Eye (tissue), 1 donor: ENCODE data around the gene HOXC10.

Source experiments
- DNase-seq: peaks from one replicate; pipeline ENCODE4 v3.0.0-alpha.2; 2015

The HOXC10 gene

DNA sequence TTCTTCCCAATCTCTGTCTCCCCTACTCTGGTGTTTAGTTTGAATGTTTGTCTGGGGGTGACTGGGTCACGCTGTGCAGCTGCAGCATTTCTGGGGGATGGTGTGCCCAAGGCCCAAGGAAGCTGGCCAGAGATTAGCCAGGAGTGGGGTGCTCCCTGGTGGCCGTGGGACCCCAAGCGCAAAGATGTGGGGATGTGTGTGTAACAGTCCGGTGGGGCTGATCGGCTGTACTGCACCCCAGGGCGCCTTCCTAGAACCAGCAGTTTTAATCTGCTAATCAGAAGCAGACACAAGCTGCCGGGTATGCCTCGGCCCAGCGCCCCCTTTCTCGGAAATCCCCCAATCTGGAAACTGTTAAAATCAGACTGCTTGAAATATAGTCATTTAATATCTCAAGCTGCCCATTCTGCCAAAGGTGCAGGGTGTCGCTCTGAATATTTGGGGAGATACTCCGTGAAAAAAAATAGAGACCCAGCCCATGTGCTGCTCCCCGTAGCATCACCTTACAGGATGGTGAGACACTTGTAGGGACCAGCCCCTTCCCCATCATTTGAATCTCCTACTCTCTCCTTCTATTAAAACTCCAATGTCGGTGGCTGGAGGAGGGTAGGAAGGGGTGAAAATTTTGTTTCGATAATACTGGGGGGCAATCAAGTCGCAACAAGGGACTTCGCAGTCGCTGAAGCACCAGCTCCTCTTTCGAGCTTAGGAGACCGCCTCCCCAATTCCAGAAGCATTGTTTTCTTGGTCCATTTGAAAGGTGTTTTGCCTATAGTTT, 19.3 kb downstream of the HOXC10 start:
- no peak for DNase-seq

DNA sequence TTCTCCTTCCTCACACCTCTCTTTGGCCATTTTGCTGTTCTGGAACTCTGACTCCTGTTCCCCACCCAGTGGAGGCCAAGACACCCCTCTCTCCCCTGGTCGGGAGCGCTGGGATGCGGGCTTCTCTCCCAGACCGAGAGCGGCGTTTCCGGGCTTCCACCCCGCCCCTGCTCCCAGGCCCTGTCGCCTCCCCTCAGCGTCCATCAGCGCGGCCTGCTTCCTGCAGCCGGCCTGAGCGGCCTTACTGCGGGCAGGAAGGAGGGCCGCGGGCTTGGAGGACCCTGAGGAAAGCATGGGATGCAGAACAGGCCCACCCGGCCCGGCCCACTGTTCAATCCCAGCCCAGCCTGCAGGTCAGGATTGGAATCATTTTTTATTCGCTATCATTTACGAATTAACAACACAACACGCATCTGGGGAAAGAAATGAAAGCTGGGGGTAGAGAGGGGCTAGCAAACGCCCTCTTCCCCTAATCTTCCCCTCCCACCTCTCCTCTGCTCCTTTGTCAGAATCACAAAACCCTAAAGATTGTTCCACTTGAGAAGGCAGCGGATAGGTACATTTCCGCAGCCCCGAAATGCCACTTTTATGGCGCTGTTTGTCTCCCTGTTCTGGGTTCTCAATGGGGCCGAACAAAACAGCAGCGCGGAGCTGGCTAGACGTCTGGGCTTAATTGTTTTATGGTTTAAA, 20.0 kb downstream of the HOXC10 start:
- DNase-seq, result no peak

DNA sequence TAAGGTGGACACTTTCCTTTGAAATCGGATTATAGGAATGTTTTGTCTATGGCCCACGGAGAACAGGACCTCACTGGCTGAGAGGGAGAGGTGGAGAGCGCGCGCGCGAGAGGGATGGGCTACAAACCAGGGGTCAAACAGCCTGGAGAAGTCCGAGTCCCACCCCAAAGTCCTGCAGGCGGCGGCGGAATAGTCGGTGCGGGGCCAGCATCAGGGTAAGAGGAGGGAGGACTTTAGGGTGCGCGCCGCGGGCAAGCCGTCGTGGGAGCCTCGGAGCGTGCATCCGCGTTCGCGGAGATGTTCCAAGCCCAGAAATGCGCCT, 20.5 kb downstream of the HOXC10 start:
- DNase-seq, result no peak

DNA sequence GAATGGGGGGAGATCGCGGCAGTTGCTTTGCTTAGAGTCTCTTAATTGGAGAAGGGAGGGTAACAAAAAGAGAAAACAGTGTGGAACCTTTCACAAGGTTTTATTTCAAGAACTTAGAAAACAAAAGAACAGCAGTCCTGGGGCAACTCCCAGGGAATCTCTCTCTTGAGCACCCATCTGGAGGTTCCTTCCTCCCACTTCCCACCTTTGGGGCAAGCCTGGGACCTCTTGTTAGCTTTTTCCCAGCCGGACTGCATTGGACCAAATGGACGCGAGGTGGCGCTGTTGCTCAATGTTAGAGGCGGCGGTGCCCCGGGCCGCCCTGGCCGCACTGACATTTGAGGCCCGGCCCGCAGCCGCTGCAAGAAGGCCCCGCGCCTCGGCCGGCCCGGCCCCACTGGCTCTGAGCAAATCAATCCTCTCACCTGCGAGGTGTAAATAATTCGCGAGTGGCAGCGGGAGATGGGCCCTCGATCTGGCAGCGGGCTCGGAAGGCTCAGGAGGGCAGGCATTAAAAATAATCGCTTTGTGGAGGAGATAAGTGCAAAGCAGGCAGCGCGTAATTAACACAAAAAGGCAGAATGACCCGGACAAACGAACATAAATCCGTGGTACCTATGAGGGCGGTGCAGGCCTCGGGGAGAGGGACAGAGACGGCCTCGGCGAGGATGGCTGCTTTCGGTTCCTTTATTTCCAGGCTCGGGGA, 21.1 kb downstream of the HOXC10 start:
- DNase-seq, result peak; percentile 97

DNA sequence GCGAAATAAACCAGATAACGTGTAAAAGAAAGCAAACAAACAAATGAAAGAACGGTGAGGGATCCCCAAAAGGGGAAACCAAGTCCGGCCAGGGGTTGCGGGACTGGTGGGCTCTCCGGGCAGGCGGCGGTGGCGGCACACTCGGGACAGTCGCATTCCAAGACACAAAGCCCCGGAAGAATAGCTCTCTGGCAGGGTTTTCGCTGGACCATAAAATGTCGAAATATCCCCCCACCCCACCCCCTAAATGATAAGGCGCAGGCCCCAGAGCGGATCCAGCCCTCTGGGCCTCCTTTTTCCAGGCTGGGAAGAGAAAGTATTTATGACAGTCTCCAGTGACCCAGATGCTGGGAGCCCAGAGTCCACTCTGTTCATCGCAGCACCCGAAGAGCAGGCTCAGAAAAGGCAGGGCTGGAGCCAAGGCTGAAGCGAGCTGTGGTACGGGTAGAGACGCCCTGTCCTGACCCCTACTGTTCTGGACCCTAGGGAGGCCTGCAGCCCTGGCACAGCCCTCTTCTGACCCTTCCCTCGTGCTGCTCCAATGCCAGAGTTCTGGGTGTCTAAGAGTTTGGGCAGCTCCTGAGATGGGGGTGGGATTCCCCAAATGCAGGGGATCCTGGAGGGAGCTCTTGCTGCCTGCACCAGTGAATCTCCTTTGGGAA, 21.7 kb downstream of the HOXC10 start:
- no peak for DNase-seq

DNA sequence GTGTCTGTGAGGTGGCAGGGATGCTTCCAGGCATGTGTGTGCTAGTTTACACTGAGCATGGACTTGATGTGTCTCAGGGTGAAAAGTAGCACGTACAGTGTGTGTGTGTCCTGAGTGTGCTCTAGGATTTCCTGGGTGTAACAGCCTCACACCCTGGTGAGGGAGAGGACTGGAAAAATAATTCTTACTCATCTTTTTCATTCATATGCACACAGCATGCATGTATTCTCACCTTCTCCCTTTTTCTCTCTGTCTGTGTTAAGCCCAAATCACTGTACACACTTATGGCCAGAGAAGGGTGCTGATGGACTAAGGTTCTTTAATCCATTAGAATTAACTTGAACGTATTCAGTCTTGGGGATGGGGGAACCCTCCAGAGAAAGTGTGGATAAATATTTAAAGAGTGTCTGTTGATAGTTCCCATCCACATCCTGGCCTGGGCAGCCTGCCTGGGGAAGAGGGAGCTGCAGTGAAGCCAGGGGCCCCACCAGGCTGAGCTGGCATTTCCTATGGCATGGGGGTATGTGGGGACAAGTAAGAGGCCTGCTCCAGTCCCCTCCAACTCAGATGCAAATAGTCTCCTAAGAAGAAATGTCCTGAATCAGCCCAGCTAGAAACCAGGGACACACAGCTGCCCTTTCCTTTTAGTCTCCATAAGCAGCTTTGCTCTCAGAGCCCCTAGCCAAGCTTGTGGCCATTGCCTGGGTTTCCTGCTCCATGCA, 22.8 kb downstream of the HOXC10 start:
- no peak for DNase-seq

DNA sequence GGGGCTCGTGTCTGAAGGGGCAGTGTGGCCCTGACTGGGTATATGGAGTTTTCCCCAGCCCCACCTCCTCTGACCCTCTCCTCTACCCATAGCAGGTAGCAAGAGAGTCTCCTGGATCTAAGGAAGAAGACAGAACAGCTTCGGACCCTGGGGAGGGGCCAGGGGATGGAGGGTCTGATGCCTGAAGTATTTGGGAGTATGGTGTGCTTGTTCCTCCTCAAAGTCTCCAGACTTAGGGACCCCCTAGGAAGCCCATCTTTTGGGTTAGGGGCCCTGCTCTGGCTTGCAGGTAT, 23.3 kb downstream of the HOXC10 start:
- DNase-seq, result no peak

DNA sequence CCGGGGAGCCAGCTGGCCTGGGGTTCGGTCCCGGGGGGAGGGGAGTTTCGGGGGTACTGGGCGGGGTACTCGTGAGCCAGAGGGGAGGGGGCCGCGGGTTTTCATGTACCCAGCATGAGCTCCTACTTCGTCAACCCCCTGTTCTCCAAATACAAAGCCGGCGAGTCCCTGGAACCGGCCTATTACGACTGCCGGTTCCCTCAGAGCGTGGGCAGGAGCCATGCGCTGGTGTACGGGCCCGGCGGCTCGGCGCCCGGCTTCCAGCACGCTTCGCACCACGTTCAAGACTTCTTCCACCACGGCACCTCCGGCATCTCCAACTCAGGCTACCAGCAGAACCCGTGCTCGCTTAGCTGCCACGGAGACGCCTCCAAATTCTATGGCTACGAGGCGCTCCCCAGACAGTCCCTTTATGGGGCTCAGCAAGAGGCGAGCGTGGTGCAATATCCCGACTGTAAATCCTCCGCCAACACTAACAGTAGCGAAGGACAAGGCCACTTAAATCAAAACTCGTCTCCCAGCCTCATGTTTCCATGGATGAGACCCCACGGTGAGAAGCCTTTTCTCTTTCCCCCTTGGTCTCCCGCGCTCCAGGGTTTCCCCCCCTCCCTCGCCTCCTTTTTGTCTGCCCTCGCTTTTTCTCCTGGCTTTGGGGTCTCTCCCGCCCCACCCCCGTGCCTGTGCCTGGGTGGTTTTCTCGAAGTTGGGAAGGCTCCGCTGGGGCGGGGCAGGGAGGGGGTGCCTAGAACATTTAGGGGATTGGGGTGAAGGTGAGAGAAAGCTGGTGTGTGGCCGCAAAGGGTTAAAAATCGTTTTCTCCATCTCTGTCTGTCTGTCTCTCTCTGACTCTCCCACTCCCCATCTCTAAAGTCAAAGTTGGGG, 24.5 kb downstream of the HOXC10 start:
- DNase-seq, result no peak

DNA sequence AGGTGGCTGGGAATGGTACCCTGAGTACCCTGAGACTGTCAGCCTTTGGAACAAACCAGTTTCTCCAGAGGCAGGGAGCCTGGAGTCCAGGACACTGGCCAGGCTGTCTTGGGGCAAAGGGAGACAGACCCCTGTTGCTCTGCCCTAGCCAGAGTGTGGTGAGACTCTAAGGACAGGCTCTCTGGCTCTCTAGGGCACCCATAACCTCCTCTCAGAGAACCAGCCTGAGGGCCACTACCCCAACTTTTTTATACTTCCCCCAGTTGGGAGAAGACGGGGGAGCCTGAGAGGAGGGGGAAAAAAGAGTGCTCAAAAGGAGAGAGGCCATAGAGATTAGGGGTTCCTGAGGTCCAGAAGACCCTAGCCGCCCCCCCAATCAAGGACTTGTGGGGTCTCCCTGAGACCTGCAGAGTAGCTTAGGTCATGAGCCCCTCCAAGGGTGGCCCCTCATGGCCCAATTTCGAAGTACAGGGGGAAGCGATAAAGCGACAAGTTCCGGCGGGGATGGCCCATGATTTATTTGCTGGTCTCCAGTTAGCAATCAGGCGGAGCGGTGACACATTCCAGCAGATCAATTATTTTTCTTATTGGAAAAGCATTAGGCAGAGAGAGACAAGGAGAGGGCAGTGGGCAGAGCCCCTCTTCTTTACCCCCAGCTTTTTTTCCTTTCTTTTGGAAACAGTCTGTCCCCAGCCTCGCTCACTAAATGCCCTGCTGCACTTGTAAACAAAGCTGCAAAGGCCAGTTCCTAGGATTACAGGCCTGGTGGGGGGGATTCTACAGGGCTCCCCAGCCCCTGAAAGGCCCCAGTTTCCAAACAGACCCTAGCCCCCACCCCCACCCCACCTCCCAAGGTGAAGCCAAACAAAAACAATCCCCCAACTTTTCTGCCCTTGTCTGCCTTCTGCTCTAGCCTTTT, 25.4 kb downstream of the HOXC10 start:
- DNase-seq, result no peak

DNA sequence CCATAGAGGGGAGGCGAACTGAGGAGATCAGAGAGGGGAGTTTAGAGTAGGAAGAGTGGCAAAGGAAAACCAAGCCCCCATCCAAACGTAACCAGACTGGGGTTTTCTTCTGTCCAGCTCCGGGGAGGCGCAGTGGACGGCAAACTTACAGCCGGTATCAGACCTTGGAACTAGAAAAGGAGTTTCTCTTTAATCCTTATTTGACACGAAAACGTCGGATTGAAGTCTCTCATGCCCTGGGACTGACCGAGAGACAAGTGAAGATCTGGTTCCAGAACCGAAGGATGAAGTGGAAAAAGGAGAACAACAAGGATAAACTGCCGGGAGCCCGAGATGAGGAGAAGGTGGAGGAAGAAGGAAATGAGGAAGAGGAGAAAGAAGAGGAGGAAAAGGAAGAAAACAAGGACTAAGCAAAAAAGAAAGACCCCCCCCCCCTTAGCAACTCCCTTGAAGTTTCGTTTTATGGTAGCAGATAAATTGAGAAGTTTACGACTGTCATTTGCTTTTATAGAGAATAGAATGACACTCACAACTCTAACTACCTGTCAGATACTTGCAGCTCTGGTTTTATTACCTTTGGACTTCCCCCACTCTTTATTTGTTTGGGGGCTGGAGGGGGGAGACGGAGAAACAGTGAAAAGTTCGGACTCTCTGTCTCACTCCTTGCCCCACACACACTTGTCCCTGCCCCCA, 26.2 kb downstream of the HOXC10 start:
- DNase-seq, result no peak

DNA sequence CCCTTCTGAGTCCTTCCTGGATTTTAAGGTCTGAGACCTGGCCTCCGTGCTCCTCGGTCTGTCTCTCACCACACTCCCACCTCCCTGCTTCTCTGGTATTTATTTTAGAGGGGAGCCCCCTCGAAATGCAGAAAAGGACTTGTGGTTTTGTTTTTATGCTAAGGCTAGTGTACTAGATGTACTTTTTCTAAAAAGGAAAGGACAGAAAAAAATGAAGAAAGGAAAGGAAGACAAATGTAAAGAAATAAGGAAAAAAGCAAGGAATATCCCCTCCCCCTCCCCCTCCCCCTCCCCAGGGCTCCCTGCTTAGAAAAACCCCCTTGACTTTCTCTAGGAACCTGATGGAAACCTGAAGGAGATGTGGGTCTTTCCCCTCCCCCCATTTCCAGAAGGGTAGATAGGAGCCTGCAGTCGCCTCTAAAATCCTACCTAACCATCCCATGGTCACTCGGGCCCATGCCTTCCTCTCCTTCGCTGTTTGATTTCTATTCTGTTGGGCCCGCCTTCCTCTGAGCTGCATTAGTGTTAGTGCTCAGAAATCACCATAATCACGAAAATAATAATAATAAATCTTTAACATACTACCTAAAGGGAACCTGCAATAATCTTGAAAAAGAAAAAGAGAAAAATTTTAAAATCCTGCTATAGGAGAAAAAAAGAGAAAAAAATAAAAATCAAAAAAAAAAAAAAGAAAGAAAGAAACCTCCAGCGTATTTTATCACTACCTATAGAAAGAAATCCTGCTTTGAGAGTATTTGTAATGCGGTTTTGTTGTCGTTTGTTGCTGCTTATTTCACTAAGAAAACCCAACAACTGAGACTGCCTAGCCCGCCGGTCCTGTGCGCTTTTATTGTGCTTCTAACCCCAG, 27.0 kb downstream of the HOXC10 start:
- no peak for DNase-seq

DNA sequence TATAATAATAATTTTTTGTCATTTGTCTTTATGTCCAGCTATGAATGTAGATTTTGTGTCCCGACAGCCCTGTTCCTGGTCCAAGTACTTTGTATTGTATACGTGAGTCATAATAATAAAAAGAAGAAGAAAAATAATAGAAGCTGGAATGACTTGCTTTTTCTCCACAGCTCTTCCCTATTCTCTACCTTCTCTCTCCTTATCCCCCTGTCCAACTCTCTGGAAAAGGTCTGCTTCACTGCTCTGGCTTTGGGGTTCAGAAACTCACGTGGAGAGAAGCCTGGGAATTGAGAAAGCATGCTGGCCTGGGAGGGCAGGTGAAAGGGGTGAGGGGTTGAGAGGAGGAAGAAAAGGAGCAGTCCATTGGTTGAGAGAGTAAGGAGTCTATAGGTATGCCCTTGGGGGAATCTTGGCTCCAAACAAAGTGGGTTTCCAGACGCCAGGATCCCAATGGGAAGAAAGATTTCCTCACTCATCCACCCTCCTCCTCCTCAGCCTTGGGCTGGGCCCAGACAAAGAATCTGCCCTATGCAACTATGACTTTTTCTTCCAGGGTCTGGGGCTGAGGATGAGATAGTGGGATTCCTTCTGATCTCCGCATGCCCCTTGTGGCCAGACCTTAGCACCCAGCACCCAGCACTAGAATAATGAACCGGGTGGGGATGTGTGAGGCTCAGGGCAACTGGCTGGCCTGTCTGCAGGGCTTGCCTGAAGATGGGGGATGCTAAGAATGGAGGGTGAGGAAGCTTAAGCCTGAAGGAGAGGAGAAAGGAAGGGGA, 27.9 kb downstream of the HOXC10 start:
- DNase-seq, result no peak

DNA sequence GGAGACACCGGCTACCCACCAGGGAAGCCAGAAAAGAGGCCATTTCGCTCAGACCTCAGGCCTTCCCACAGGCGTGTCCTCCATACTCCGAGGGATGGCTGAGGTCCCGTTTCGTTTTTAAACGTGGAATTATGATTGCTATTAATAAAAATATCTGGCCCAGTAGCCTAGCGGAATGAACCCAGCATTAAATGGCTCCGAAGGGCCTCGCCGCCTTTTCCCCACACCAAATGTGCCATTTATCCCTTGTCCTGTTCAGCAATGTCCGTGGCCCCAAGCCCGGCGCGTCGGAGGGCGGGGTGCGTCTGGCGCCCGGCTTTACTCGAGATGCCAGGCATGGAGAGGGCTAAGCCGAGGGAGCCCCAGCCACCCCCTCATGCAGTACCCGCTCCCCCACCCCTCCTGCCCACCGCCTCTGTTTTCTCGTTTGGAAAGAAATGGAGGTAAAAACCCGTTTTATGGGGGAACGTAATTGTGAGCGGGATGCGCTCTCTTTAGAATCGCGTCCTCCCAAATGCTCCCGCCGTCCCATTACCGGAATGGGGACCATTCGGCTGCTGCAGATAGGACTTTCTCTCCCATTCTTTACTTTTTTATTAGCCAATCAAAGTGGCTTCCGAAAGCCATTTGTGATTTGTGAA, 29.6 kb downstream of the HOXC10 start:
- no peak for DNase-seq

DNA sequence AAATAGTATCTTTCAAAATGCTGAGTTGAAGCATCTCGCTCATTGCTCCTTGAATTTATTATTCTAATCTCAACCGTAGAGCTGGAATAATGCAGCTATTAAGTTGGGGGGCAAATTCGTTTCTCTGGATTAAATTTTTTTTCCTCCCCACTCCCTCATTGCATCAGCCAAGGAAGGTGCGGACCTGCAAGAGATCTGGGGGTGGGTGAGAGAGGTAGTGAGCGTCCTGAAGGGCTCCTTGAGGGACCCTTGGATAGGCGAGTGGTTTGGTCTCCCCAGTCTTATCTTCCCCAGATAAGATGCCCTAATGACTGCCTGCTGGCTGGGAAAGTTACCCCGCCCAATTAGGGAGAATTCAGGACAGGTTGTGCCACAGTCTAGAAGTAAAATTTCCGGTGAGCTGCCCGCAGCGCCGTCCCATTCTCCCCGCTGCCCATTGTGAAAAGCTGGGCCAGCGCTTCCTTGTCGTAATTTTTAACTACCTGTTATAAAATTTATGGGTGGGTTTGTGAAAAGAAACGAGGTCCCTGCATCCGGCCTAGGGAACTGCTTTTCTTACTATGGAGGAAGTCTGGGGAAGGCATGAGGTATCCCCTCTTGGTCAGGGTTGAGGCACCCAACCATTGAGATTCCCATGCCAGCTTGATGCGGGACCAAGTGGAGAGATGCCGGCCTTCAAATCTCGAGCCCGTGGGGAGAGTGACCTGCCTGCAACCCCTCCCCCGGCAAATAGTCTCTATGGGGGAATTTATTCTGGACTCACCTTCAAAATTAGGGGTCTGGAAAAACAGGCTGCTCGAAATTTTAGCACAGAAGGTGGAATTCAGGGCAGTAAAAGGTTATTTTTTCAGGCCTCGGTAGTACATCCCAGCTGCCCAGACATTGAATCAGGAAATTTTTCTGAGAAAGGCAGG, 30.3 kb downstream of the HOXC10 start:
- DNase-seq, result peak; percentile 63

DNA sequence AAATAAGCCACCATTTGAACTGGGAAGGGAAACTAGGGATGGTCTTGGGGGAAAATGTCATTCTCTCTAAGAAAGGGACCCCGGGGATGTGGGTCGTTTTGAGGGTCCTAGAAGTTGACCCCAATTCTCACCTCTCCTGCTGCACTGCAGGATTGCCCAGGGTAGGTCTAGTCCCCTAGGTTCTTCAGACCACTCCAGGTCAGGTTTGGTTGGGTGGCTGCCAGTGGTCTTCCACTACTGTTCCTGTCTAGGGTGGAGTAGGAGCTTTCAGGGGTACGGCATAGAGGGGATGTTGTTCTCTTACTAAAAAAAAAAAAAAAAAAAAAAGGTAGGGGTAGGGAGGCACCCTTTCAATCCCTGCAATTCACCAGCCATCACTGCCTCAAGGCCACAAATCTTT, 31.1 kb downstream of the HOXC10 start:
- DNase-seq, result no peak

DNA sequence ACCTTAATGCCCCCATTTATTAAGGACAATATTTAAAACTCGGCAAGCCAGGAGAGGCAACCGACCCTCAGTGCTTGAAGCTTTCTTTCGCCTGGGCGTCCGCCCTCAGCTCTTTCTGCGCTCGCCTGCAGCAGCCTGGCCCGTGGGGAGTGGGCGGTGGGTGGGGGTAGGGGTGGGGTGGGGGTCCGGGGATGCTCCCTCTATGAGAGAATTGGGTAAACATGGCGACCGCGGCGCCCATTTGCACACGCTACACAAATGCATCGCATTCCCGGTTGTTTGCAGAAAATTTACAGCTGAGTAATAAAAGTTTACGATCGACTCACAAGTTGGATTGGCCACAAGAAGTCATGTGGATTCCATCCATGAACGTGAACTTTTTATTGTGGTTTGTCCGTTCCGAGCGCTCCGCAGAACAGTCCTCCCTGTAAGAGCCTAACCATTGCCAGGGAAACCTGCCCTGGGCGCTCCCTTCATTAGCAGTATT, 31.6 kb downstream of the HOXC10 start:
- no peak for DNase-seq
